Measurements from ENCODE around the gene MYH2.
"Not testable (repeated sequence)": the region's sequence is repeated elsewhere in the genome, so short reads cannot be mapped to it uniquely, and the experiment has no call there.

The MYH2 gene

GRCh38 chr17:10547351-10547750, 2.1 kb downstream of the MYH2 start:
- TF ChIP-seq CTCF (IDR thresholded peaks at IDR 0.05; ENCODE audit: control insufficient read depth, extremely low read depth, insufficient read depth), result no peak
- H3K4me3 ChIP-seq (ENCODE audit: low read depth, low read length), result no peak overlapping the region
- DNase-seq (ENCODE audit: low read depth), result no peak

- not testable (repeated sequence) for DNase-seq (ENCODE audit: low read depth); H3K4me3 ChIP-seq (ENCODE audit: low read depth, low read length)
These were observed 6.0 kb downstream of the MYH2 start for GRCh38 chr17:10543486-10543885.

GRCh38 chr17:10541179-10541578, 8.3 kb downstream of the MYH2 start:
- DNase-seq (ENCODE audit: low read depth); H3K4me3 ChIP-seq (ENCODE audit: low read depth, low read length): not testable (repeated sequence)

- no peak overlapping the region for H3K4me3 ChIP-seq (ENCODE audit: low read depth, low read length)
- DNase-seq (ENCODE audit: low read depth), result no peak
- TF ChIP-seq CTCF (IDR thresholded peaks at IDR 0.05; ENCODE audit: control insufficient read depth, extremely low read depth, insufficient read depth), result no peak
These were observed 17.4 kb downstream of the MYH2 start for GRCh38 chr17:10532026-10532425.

GRCh38 chr17:10527419-10527818, 22.0 kb downstream of the MYH2 start:
- no peak for TF ChIP-seq CTCF (IDR thresholded peaks at IDR 0.05; ENCODE audit: control insufficient read depth, extremely low read depth, insufficient read depth)
- no peak overlapping the region for H3K4me3 ChIP-seq (ENCODE audit: low read depth, low read length)
- DNase-seq (ENCODE audit: low read depth), result no peak

GRCh38 chr17:10526517-10526916, 22.9 kb downstream of the MYH2 start:
- H3K4me3 ChIP-seq (ENCODE audit: low read depth, low read length), result no peak overlapping the region
- TF ChIP-seq CTCF (IDR thresholded peaks at IDR 0.05; ENCODE audit: control insufficient read depth, extremely low read depth, insufficient read depth), result no peak
- no peak for DNase-seq (ENCODE audit: low read depth)

GRCh38 chr17:10523064-10523463, 26.4 kb downstream of the MYH2 start:
- no peak for DNase-seq (ENCODE audit: low read depth)

GRCh38 chr17:10521949-10522348, 27.5 kb downstream of the MYH2 start:
- DNase-seq (ENCODE audit: low read depth), result no peak
- H3K4me3 ChIP-seq (ENCODE audit: low read depth, low read length), result no peak overlapping the region
- TF ChIP-seq CTCF (IDR thresholded peaks at IDR 0.05; ENCODE audit: control insufficient read depth, extremely low read depth, insufficient read depth), result no peak

More at GRCh38 chr17:10523064-10523463, 26.4 kb downstream of the MYH2 start:
- TF ChIP-seq CTCF (IDR thresholded peaks at IDR 0.05; ENCODE audit: control insufficient read depth, extremely low read depth, insufficient read depth), result no peak
- H3K4me3 ChIP-seq (ENCODE audit: low read depth, low read length), result no peak overlapping the region

Data from LNCaP clone FGC (cell line).